Hematopoietic multipotent progenitor cell (in vitro differentiated cells): Measurements from ENCODE around the gene ZC2HC1B. TPM values are rescaled to one million over a fixed set of nuclear protein-coding genes. Genes with fewer than 3 reads are reported as not detected.
"Not testable (repeated sequence)": the region's sequence is repeated elsewhere in the genome, so short reads cannot be mapped to it uniquely, and the experiment has no call there.

ENCODE experiments used
- DNase-seq, 3 donors: peaks; one replicate each; pipeline ENCODE4 v3.0.0-alpha.2; 2011 to 2015; ENCODE audit warnings: low read depth in 2 of 3, low spot score in 2 of 3
- total RNA-seq: library from RNA; depleted of rRNA; stranded (reverse); fragments of >200 nt; gene quantifications from one replicate; pipeline ENCODE4 v1.2.3, GENCODE V29; 2012

The ZC2HC1B gene
- not detected for total RNA-seq

GRCh38 chr6:143864234-143864633, at the start of gene ZC2HC1B:
Gene ZC2HC1B, plus strand, starts transcription at chr6:143864474. Its CDS starts 66 bp downstream, at chr6:143864540.
- no peak for DNase-seq

GRCh38 chr6:143817621-143818020, 46.7 kb upstream of the ZC2HC1B start:
- no peak for DNase-seq

- DNase-seq, result no peak
Observed at GRCh38 chr6:143821359-143821758, 42.9 kb upstream of the ZC2HC1B start.

- no peak for DNase-seq
Observed at GRCh38 chr6:143822584-143823024, 41.7 kb upstream of the ZC2HC1B start.

- DNase-seq, result no peak
Observed at GRCh38 chr6:143823548-143823947, 40.7 kb upstream of the ZC2HC1B start.

- DNase-seq, result no peak
Observed at GRCh38 chr6:143828572-143828971, 35.7 kb upstream of the ZC2HC1B start.

- no peak for DNase-seq
Observed at GRCh38 chr6:143836150-143836549, 28.1 kb upstream of the ZC2HC1B start.

GRCh38 chr6:143838395-143838794, 25.9 kb upstream of the ZC2HC1B start:
- no peak for DNase-seq

- DNase-seq, result no peak
Observed at GRCh38 chr6:143839196-143839595, 25.1 kb upstream of the ZC2HC1B start.

GRCh38 chr6:143840595-143841265, 23.5 kb upstream of the ZC2HC1B start:
- DNase-seq, result no peak

- DNase-seq, result no peak
Observed at GRCh38 chr6:143842461-143842901, 21.8 kb upstream of the ZC2HC1B start.

- DNase-seq, result peak; percentile 74 to 98 (median 95)
Observed at GRCh38 chr6:143842902-143843676, 21.2 kb upstream of the ZC2HC1B start, which contains the start of gene LTV1. Gene LTV1, plus strand, starts transcription at chr6:143843338. Its CDS starts 140 bp downstream, at chr6:143843478.

GRCh38 chr6:143843677-143843999, 20.6 kb upstream of the ZC2HC1B start:
- DNase-seq, result peak in 1 of 3 donors; percentile 68

- no peak for DNase-seq
Observed at GRCh38 chr6:143844006-143844405, 20.3 kb upstream of the ZC2HC1B start.

GRCh38 chr6:143845033-143845432, 19.2 kb upstream of the ZC2HC1B start:
- DNase-seq, result no peak

GRCh38 chr6:143851706-143852105, 12.6 kb upstream of the ZC2HC1B start:
- DNase-seq, result not testable (repeated sequence)

GRCh38 chr6:143855057-143855456, 9.2 kb upstream of the ZC2HC1B start:
- DNase-seq, result not testable (repeated sequence)

GRCh38 chr6:143856762-143857161, 7.5 kb upstream of the ZC2HC1B start:
- not testable (repeated sequence) for DNase-seq

GRCh38 chr6:143857651-143858050, 6.6 kb upstream of the ZC2HC1B start:
- DNase-seq, result no peak

- DNase-seq, result no peak
Observed at GRCh38 chr6:143859891-143860660, 4.2 kb upstream of the ZC2HC1B start.

- DNase-seq, result no peak
Observed at GRCh38 chr6:143863771-143864170, 503 bp upstream of the ZC2HC1B start.
